K562 (cell line): Measurements from ENCODE around the gene RAB13. TPM values are rescaled to one million over a fixed set of nuclear protein-coding genes. Genes with fewer than 3 reads are reported as not detected.

Experiments used
- BRD4 ChIP-seq: fragments of 200-600 bp; sonication (generic); IDR thresholded peaks from 2 replicates; pipeline ENCODE4 v1.6.1; 2017; ENCODE audit warnings: inconsistent platforms
- CBFA2T2 ChIP-seq: fragments of 450-650 bp; conservative IDR thresholded peaks from 2 replicates; pipeline ENCODE4 v1.6.1; 2017; ENCODE audit warnings: mild to moderate bottlenecking
- HDAC1 ChIP-seq, 2 experiments: fragments of 450-650 bp; IDR thresholded peaks; 2 replicates each; pipeline ENCODE4 v1.6.1; 2016 to 2017; ENCODE audit warnings: inconsistent platforms in 1 of 2, mild to moderate bottlenecking in 1 of 2, moderate library complexity in 1 of 2
- NEUROD1 ChIP-seq: fragments of 150-350 bp; IDR thresholded peaks from 2 replicates; pipeline ENCODE4 v1.6.1; 2014; ENCODE audit warnings: borderline replicate concordance, low read length, low read depth; ENCODE audit not compliant: partially characterized antibody
- NFE2L1 ChIP-seq: fragments of 450-650 bp; IDR thresholded peaks from 2 replicates; pipeline ENCODE4 v1.6.1; 2016; ENCODE audit warnings: missing genetic modification characterization, low read depth, mild to moderate bottlenecking, missing compliant biosample characterization, moderate library complexity, borderline replicate concordance
- NR2C1 ChIP-seq, 2 experiments: fragments of 450-650 bp; IDR thresholded peaks; 2 replicates each; pipeline ENCODE4 v1.6.1; 2017; ENCODE audit warnings: mild to moderate bottlenecking in 2 of 2, antibody characterized with exemption in 1 of 2, inconsistent platforms in 1 of 2, missing compliant biosample characterization in 1 of 2, missing genetic modification characterization in 1 of 2
- NR4A1 ChIP-seq, 2 experiments: fragments of 250-450 bp in 1 of 2; fragments of 450-650 bp in 1 of 2; sonication (Bioruptor Pico) in 1 of 2; IDR thresholded peaks; 2 replicates each; pipeline versions ENCODE4 v1.4.0 to v1.6.1; 2016 to 2020; ENCODE audit warnings: mild to moderate bottlenecking in 2 of 2, missing compliant biosample characterization in 1 of 2, missing genetic modification characterization in 1 of 2, moderate library complexity in 1 of 2
- POLR2A ChIP-seq: fragments of 450-650 bp; conservative IDR thresholded peaks from 2 replicates; pipeline ENCODE4 v1.6.1; 2016
- PYGO2 ChIP-seq: fragments of 450-650 bp; IDR thresholded peaks from 2 replicates; pipeline ENCODE4 v1.6.1; 2016; ENCODE audit warnings: mild to moderate bottlenecking, missing genetic modification characterization, moderate library complexity, missing compliant biosample characterization
- TCF7L2 ChIP-seq: fragments of 150-350 bp; IDR thresholded peaks from 2 replicates; pipeline ENCODE4 v1.6.1; 2016; ENCODE audit warnings: low read depth, mild to moderate bottlenecking, low read length, moderate library complexity
- WHSC1 ChIP-seq: IDR thresholded peaks from one replicate; pipeline ENCODE4 v1.6.1; 2012; ENCODE audit warnings: low read length, control low read depth, inconsistent platforms
- ZEB2 ChIP-seq: fragments of 450-650 bp; IDR thresholded peaks from 2 replicates; pipeline ENCODE4 v1.6.1; 2016
- polyA plus RNA-seq, 8 experiments: library from polyadenylated mRNA; depleted of rRNA in 4 of 8; stranded (reverse) in 5 of 8; unstranded in 3 of 8; fragments of >200 nt; fragmentation: Nextera tagmentation in 2 of 8; fragmentation: Illumina TruSeq in 1 of 8; extraction: Ambion mirVana in 2 of 8; extraction: Trizol in 1 of 8; gene quantifications; 2 replicates each; pipeline versions ENCODE4 v1.2.1 to v1.2.3, GENCODE V29; 2011 to 2014; ENCODE audit warnings: inconsistent platforms in 1 of 8, missing spikeins in 1 of 8
- total RNA-seq, 7 experiments: library from RNA; depleted of rRNA in 6 of 7; stranded (reverse); fragments of >200 nt in 6 of 7; fragmentation: Illumina TruSeq in 2 of 7; extraction: Trizol in 2 of 7; gene quantifications; 2 replicates each; pipeline versions ENCODE4 v1.2.1 to v1.2.3, GENCODE V29; 2011 to 2021; ENCODE audit warnings: low replicate concordance in 1 of 7
- TF ChIP-seq, protein P1 (sequence below): fragments of 450-650 bp; formaldehyde crosslinking; conservative IDR thresholded peaks from 2 replicates; pipeline ENCODE4 v1.4.0; 2022; ENCODE audit warnings: mild to moderate bottlenecking, missing genetic modification characterization
- TF ChIP-seq, protein P2 (sequence below): fragments of 200-800 bp; sonication (Bioruptor generic); IDR thresholded peaks from 2 replicates; pipeline ENCODE4 v1.6.1; 2017; ENCODE audit warnings: missing genetic modification characterization, missing compliant biosample characterization
- TF ChIP-seq, protein P3 (sequence below): fragments of 150-350 bp; conservative IDR thresholded peaks from 2 replicates; pipeline ENCODE4 v1.6.1; 2014; ENCODE audit warnings: low read length
- TF ChIP-seq, protein P4 (sequence below): sonication (generic); formaldehyde crosslinking; IDR thresholded peaks from 2 replicates; pipeline ENCODE4 v1.8.1; 2023; ENCODE audit warnings: mild to moderate bottlenecking, missing genetic modification reagents, moderate library complexity
- TF ChIP-seq, protein P5 (sequence below), 2 experiments: fragments of 450-650 bp in 1 of 2; sonication (generic) in 1 of 2; formaldehyde crosslinking in 1 of 2; IDR thresholded peaks in 1 of 2; conservative IDR thresholded peaks in 1 of 2; 2 replicates each; pipeline versions ENCODE4 v1.6.1 to v1.8.1; 2016 to 2023; ENCODE audit warnings: mild to moderate bottlenecking in 2 of 2, moderate library complexity in 2 of 2, inconsistent platforms in 1 of 2, missing genetic modification reagents in 1 of 2

RAB13 gene
- total and polyA plus RNA-seq, 9 of the 15 experiments (the other 6 are each of a cell fraction or from before 2014, with no cell fraction given), result 22.3 to 100 (median 39.8) TPM

DNA sequence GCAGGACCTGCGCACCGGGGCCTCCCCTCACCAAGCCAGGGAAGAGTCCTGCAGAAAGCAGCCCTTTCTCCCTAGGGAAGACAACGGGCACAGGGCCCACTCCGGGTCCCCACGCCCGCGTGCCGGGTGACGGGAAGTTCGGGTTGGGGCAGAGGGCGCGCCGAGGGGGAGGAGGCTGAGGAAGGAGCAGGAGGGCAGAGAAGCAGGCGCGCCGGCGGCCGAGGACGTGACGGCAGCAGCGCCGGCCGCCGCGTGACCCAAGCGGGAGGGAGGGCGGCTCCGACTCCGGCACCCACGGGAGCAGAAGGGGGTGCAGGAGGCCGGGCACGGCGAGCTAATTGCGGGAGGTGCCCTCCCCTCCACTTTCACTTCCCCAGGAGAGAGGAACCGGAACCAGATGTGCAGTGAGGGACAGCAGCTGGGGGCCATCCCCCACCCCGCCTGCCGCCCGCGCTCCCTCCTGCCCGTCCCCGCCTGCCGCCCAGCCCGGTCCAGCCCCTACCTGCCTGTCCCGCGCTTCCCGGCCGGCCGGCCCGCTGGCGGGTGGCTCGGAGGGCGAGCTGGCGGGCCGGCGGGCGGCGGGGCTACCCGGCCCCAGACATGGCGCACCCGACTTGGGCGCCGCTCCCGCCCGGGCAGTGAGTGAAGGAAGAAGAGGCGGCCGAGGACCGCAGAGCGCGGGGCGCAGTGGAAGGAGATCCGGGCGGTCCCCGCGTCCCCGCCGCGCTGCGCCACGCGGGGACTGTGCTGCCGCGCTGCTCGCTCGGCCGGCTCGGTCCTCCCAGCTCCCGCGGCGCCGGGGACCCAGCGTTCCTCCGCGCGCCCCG, 40.1 kb downstream of the RAB13 start (continued):
- TF ChIP-seq, protein P1, sequence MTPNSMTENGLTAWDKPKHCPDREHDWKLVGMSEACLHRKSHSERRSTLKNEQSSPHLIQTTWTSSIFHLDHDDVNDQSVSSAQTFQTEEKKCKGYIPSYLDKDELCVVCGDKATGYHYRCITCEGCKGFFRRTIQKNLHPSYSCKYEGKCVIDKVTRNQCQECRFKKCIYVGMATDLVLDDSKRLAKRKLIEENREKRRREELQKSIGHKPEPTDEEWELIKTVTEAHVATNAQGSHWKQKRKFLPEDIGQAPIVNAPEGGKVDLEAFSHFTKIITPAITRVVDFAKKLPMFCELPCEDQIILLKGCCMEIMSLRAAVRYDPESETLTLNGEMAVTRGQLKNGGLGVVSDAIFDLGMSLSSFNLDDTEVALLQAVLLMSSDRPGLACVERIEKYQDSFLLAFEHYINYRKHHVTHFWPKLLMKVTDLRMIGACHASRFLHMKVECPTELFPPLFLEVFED (CRISPR knock-in tag), result no peak
- TF ChIP-seq, protein P2, sequence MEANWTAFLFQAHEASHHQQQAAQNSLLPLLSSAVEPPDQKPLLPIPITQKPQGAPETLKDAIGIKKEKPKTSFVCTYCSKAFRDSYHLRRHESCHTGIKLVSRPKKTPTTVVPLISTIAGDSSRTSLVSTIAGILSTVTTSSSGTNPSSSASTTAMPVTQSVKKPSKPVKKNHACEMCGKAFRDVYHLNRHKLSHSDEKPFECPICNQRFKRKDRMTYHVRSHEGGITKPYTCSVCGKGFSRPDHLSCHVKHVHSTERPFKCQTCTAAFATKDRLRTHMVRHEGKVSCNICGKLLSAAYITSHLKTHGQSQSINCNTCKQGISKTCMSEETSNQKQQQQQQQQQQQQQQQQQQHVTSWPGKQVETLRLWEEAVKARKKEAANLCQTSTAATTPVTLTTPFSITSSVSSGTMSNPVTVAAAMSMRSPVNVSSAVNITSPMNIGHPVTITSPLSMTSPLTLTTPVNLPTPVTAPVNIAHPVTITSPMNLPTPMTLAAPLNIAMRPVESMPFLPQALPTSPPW, result peak; percentile 87
- TF ChIP-seq HDAC1 (IDR thresholded peaks at IDR 0.05) (peak in 1 of 2 experiments; percentile 80; a peak in 2 of 4 replicates), CBFA2T2 (peak; percentile 17; the same call in 1 of the 2 replicates), WHSC1 (no peak), BRD4 (0 out of 2 replicates have a peak, but pooled peaks have one; percentile 43), POLR2A (peak; percentile 45; the same call in 1 of the 2 replicates), NEUROD1 (no peak), TCF7L2 (no peak), NR2C1 (IDR thresholded peaks at IDR 0.05) (no peak), NR2C1 (tag; IDR thresholded peaks at IDR 0.05) (0 out of 2 replicates have a peak, but pooled peaks have one; percentile 26), PYGO2 (tag) (no peak), NR4A1 (CRISPR knock-in tag; IDR thresholded peaks at IDR 0.05) (peak; percentile 56; the same call in 1 of the 2 replicates), NR4A1 (tag; IDR thresholded peaks at IDR 0.05) (no peak), ZEB2 (no peak), NFE2L1 (tag) (no peak)
- TF ChIP-seq, protein P3, sequence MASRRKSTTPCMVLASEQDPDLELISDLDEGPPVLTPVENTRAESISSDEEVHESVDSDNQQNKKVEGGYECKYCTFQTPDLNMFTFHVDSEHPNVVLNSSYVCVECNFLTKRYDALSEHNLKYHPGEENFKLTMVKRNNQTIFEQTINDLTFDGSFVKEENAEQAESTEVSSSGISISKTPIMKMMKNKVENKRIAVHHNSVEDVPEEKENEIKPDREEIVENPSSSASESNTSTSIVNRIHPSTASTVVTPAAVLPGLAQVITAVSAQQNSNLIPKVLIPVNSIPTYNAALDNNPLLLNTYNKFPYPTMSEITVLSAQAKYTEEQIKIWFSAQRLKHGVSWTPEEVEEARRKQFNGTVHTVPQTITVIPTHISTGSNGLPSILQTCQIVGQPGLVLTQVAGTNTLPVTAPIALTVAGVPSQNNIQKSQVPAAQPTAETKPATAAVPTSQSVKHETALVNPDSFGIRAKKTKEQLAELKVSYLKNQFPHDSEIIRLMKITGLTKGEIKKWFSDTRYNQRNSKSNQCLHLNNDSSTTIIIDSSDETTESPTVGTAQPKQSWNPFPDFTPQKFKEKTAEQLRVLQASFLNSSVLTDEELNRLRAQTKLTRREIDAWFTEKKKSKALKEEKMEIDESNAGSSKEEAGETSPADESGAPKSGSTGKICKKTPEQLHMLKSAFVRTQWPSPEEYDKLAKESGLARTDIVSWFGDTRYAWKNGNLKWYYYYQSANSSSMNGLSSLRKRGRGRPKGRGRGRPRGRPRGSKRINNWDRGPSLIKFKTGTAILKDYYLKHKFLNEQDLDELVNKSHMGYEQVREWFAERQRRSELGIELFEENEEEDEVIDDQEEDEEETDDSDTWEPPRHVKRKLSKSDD, result no peak
- TF ChIP-seq, protein P4, sequence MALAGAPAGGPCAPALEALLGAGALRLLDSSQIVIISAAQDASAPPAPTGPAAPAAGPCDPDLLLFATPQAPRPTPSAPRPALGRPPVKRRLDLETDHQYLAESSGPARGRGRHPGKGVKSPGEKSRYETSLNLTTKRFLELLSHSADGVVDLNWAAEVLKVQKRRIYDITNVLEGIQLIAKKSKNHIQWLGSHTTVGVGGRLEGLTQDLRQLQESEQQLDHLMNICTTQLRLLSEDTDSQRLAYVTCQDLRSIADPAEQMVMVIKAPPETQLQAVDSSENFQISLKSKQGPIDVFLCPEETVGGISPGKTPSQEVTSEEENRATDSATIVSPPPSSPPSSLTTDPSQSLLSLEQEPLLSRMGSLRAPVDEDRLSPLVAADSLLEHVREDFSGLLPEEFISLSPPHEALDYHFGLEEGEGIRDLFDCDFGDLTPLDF (CRISPR knock-in tag), result no peak
- TF ChIP-seq, protein P5, sequence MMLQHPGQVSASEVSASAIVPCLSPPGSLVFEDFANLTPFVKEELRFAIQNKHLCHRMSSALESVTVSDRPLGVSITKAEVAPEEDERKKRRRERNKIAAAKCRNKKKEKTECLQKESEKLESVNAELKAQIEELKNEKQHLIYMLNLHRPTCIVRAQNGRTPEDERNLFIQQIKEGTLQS (IDR thresholded peaks at IDR 0.05), result no peak
- TF ChIP-seq, protein P5 (CRISPR knock-in tag; conservative IDR thresholded peaks at IDR 0.05), result no peak
